NCI-H2029 treated with DMSO at 0.1 percent for 48 hours (cell line): ENCODE results near the gene CLCN7.
"Not testable (repeated sequence)": the region's sequence is repeated elsewhere in the genome, so short reads cannot be mapped to it uniquely, and the experiment has no call there.

Experiments
- DNase-seq: peaks from one replicate; lab custom pipeline; 2025; lab: John Stamatoyannopoulos, UW

Gene CLCN7

GRCh38 chr16:1445518-1446203 is 29.2 kb downstream of the CLCN7 start:
- no peak for DNase-seq

GRCh38 chr16:1444730-1445517 is 29.9 kb downstream of the CLCN7 start:
- no peak for DNase-seq

- no peak for DNase-seq
These were observed 30.7 kb downstream of the CLCN7 start, which contains the start of gene CCDC154 for GRCh38 chr16:1443980-1444729. Gene CCDC154 (minus strand): TSS chr16:1444556. CDS start chr16:1444322, 234 bp downstream.

GRCh38 chr16:1443403-1443973 is 31.3 kb downstream of the CLCN7 start:
- no peak for DNase-seq

GRCh38 chr16:1442697-1443096 is 32.1 kb downstream of the CLCN7 start:
- DNase-seq, result no peak

GRCh38 chr16:1441391-1441829 is 33.4 kb downstream of the CLCN7 start:
- DNase-seq, result no peak

- DNase-seq, result not testable (repeated sequence)
These were observed 35.1 kb downstream of the CLCN7 start for GRCh38 chr16:1439699-1440074.

GRCh38 chr16:1439058-1439698 is 35.6 kb downstream of the CLCN7 start:
- no peak for DNase-seq

- DNase-seq, result no peak
These were observed 36.4 kb downstream of the CLCN7 start for GRCh38 chr16:1438229-1439057.

GRCh38 chr16:1437606-1438005 is 37.2 kb downstream of the CLCN7 start:
- no peak for DNase-seq

GRCh38 chr16:1436731-1437355 is 38.0 kb downstream of the CLCN7 start:
- no peak for DNase-seq

- DNase-seq, result no peak
These were observed 38.7 kb downstream of the CLCN7 start for GRCh38 chr16:1435921-1436697.

- DNase-seq, result no peak
These were observed 39.9 kb downstream of the CLCN7 start for GRCh38 chr16:1434644-1435592.

- DNase-seq, result no peak
These were observed 41.1 kb downstream of the CLCN7 start for GRCh38 chr16:1433756-1434155.

- no peak for DNase-seq
These were observed 41.6 kb downstream of the CLCN7 start for GRCh38 chr16:1433263-1433560.

GRCh38 chr16:1432388-1433262 is 42.2 kb downstream of the CLCN7 start:
- DNase-seq, result no peak

- no peak for DNase-seq
These were observed 43.1 kb downstream of the CLCN7 start for GRCh38 chr16:1431497-1432270.
